SK-N-MC (cell line): Measurements from ENCODE around the gene MPIG6B.

Experiments used
- EZH2 ChIP-seq: fragments of 200-600 bp; sonication (generic); IDR thresholded peaks from one replicate; pipeline ENCODE4 v1.6.1; 2017; ENCODE audit warnings: antibody characterized with exemption
- FOXP2 ChIP-seq: optimal IDR thresholded peaks from 2 replicates; pipeline ENCODE3; 2011; ENCODE audit warnings: mild to moderate bottlenecking, moderate library complexity; ENCODE audit not compliant: insufficient read depth; ENCODE audit errors: extremely low read length, control extremely low read depth
- POLR2AphosphoS5 ChIP-seq: IDR thresholded peaks from 2 replicates; pipeline ENCODE4 v1.6.1; 2012; ENCODE audit warnings: mild to moderate bottlenecking, low read depth, low read length, borderline replicate concordance

GRCh38 chr6:31741815-31742214 is 18.6 kb downstream of the MPIG6B start:
- no peak for TF ChIP-seq POLR2AphosphoS5
- TF ChIP-seq EZH2, result no peak
- no peak for TF ChIP-seq FOXP2
